ENCODE measurements around the gene MORC4.
"Not testable (repeated sequence)": the region's sequence is repeated elsewhere in the genome, so short reads cannot be mapped to it uniquely, and the experiment has no call there.

Gene MORC4

DNA sequence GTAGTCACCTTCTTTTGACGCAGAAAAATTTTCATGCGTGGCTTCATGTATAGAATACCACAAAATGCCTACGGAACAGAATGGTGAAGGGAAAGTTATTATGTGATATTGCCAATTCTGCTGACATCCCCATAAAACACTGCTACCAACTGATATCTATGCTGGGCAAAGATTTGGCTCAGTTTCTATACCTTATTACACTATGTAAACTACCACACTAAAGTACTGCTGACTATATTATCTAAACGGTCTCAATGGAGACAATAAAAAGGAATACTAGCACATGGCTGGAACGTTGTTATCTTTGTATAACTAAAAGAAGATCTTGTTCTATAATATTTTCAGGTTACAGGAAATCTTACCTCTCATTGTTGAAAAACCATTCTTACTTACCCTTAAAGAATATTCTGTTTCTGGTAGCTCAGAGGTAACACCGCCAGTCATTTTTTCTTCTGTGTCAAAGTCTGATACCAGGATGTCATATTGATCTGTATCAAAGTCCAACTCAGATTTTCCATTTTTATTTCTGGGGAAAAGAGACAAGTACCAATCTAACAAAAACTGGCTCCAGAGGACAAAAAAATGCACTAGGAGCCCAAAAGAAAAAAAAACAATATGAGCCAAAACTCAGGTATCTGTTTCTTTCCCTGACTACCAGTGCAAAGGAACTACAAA lies 18.9 kb downstream of the MORC4 start:
- no peaks in the 10 kb centered on the region for H3K27me3 ChIP-seq (ENCODE audit: insufficient read depth, poor library complexity, severe bottlenecking)
- H3K9me3 ChIP-seq (ENCODE audit: severe bottlenecking) = no peaks in the 10 kb centered on the region
- 0 out of 2 replicates have a peak, but pooled peaks cover 3% of the 10 kb centered on the region for H3K36me3 ChIP-seq (ENCODE audit: low read depth)
- H3K27ac ChIP-seq (ENCODE audit: poor library complexity, severe bottlenecking) = no peak overlapping the region
- H3K4me3 ChIP-seq (ENCODE audit: severe bottlenecking) = no peak overlapping the region
- no peak for ATAC-seq (ENCODE audit: low read depth)
- no peak for DNase-seq (ENCODE audit: low spot score)
- H3K4me1 ChIP-seq (ENCODE audit: insufficient read depth, poor library complexity, severe bottlenecking) = no peaks in the 10 kb centered on the region
- TF ChIP-seq, protein P1, sequence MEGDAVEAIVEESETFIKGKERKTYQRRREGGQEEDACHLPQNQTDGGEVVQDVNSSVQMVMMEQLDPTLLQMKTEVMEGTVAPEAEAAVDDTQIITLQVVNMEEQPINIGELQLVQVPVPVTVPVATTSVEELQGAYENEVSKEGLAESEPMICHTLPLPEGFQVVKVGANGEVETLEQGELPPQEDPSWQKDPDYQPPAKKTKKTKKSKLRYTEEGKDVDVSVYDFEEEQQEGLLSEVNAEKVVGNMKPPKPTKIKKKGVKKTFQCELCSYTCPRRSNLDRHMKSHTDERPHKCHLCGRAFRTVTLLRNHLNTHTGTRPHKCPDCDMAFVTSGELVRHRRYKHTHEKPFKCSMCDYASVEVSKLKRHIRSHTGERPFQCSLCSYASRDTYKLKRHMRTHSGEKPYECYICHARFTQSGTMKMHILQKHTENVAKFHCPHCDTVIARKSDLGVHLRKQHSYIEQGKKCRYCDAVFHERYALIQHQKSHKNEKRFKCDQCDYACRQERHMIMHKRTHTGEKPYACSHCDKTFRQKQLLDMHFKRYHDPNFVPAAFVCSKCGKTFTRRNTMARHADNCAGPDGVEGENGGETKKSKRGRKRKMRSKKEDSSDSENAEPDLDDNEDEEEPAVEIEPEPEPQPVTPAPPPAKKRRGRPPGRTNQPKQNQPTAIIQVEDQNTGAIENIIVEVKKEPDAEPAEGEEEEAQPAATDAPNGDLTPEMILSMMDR (IDR thresholded peaks at IDR 0.05; ENCODE audit: poor library complexity, severe bottlenecking) = no peak

DNA sequence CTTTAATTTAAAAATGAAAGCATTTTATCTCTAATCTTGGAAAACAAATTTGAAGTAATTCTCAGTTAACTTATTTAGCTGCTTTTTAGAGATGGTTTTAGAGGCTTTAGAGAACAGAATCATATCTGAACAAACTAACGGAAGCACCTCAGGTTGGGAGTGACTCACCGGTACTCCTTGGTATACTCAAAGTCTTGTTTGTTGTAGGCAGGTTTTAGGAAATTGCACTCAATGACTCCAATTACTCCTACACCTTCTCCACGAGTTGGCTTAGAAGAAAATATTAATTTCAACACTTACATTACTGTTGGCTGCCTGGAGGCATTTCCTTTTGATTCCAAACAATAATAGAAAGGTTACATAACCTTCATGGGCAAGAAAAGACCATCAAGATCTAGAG lies 23.6 kb downstream of the MORC4 start:
- Histone ChIP-seq H3K4me3 (ENCODE audit: severe bottlenecking) (no peak overlapping the region), H3K9me3 (ENCODE audit: severe bottlenecking) (no peaks in the 10 kb centered on the region), H3K27ac (ENCODE audit: poor library complexity, severe bottlenecking) (no peak overlapping the region), H3K4me1 (ENCODE audit: insufficient read depth, poor library complexity, severe bottlenecking) (no peaks in the 10 kb centered on the region), H3K27me3 (ENCODE audit: insufficient read depth, poor library complexity, severe bottlenecking) (no peaks in the 10 kb centered on the region), H3K36me3 (ENCODE audit: low read depth) (0 out of 2 replicates have a peak, but pooled peaks cover 3% of the 10 kb centered on the region)
- TF ChIP-seq, protein P1 (IDR thresholded peaks at IDR 0.05; ENCODE audit: poor library complexity, severe bottlenecking) = no peak
- no peak for ATAC-seq (ENCODE audit: low read depth)
- DNase-seq (ENCODE audit: low spot score) = no peak

DNA sequence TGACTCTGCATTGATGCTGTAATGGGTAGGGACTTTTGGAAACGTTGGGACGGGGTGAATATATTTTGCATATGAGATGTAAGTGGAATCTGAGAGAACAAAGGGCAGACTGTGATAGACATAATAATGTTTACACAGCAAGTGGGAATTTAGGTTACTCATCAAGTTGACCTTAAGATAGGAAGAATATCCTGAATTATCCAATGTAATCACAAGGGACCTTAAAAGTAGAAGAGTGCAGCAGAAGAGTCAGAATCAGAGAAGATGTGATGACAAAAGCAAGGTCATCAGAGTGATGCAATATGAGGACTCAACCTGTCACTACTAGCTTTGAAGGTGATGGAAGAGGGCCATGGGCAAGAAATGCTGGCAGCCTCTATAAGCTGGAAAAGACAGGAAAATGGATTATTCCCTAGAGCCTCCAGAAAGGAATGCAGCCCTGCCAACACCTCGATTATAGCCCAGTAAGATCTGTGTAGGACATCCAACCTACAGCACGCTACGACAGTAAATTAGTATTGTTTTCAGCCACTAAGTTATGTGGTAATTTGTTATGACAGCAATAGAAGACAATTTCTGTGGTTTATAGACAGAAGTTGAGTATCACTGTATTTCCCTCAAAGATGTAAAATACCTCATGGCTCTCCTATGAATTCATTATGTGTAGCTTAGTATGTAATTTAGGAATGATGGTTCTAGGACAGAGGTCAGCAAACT lies 26.4 kb downstream of the MORC4 start:
- no peak for DNase-seq (ENCODE audit: low spot score)
- TF ChIP-seq, protein P1 (IDR thresholded peaks at IDR 0.05; ENCODE audit: poor library complexity, severe bottlenecking) = no peak
- Histone ChIP-seq H3K9me3 (ENCODE audit: severe bottlenecking) (no peaks in the 10 kb centered on the region), H3K27ac (ENCODE audit: poor library complexity, severe bottlenecking) (no peak overlapping the region), H3K36me3 (ENCODE audit: low read depth) (0 out of 2 replicates have a peak, but pooled peaks cover 1% of the 10 kb centered on the region), H3K4me3 (ENCODE audit: severe bottlenecking) (no peak overlapping the region), H3K27me3 (ENCODE audit: insufficient read depth, poor library complexity, severe bottlenecking) (no peaks in the 10 kb centered on the region), H3K4me1 (ENCODE audit: insufficient read depth, poor library complexity, severe bottlenecking) (no peaks in the 10 kb centered on the region)
- no peak for ATAC-seq (ENCODE audit: low read depth)

DNA sequence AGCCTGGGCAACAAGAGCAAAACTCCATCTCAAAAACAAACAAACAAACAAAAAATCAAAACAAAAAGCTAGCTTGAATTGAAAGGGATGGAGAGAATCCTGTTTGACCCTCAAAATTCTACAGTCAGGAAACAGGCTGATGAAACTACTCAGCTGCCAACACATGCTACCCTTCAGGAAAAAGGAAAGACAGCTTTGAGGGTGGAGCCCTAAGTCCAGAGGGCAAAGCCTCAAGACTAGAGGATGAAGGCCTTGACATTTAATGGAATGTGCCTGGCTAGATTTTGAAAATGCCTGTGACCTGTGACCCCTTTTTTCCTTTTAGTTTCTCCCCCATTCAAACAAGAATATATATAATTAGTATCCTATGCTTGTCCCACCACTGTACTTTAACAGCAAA lies 27.1 kb downstream of the MORC4 start:
- Histone ChIP-seq H3K4me1 (ENCODE audit: insufficient read depth, poor library complexity, severe bottlenecking) (no peaks in the 10 kb centered on the region), H3K27ac (ENCODE audit: poor library complexity, severe bottlenecking) (no peak overlapping the region), H3K27me3 (ENCODE audit: insufficient read depth, poor library complexity, severe bottlenecking) (no peaks in the 10 kb centered on the region), H3K9me3 (ENCODE audit: severe bottlenecking) (no peaks in the 10 kb centered on the region), H3K4me3 (ENCODE audit: severe bottlenecking) (no peak overlapping the region), H3K36me3 (ENCODE audit: low read depth) (no peaks in the 10 kb centered on the region)
- TF ChIP-seq, protein P1 (IDR thresholded peaks at IDR 0.05; ENCODE audit: poor library complexity, severe bottlenecking) = no peak
- DNase-seq (ENCODE audit: low spot score) (no peak), ATAC-seq (ENCODE audit: low read depth) (no peak)

DNA sequence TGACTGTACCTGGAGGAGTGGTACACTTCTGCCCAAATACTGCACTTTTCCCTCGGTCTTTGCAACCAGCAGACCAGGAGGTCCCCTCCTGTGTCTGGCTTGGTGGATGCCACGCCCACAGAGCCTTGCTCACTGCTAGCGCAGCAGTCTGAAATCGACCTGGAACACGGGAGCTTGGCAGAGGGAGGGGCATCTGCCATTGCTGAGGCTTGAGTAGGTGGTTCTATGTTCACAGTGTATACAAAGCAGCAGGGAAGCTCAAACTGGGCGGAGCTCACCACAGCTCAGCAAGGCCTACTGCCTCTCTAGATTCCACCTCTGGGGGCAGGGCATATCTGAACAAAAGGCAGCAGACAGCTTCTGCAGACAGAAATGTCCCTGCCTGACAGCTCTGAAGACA lies 33.5 kb downstream of the MORC4 start:
- not testable (repeated sequence) for DNase-seq (ENCODE audit: low spot score)

More for the DNA sequence above, 33.5 kb downstream of the MORC4 start:
- H3K9me3 ChIP-seq (ENCODE audit: severe bottlenecking); H3K4me3 ChIP-seq (ENCODE audit: severe bottlenecking); H3K27me3 ChIP-seq (ENCODE audit: insufficient read depth, poor library complexity, severe bottlenecking); H3K36me3 ChIP-seq (ENCODE audit: low read depth); ATAC-seq (ENCODE audit: low read depth); H3K4me1 ChIP-seq (ENCODE audit: insufficient read depth, poor library complexity, severe bottlenecking); H3K27ac ChIP-seq (ENCODE audit: poor library complexity, severe bottlenecking): not testable (repeated sequence)

All from RWPE2 (cell line).